Measurements from ENCODE around the gene ZC2HC1B. TPM values are rescaled to one million over a fixed set of nuclear protein-coding genes. Genes with fewer than 3 reads are reported as not detected.
"Not testable (repeated sequence)": the region's sequence is repeated elsewhere in the genome, so short reads cannot be mapped to it uniquely, and the experiment has no call there.

ZC2HC1B gene
- total and polyA plus RNA-seq, 2 of the 8 experiments (the other 6 are each of a cell fraction or from before 2014, with no cell fraction given): not detected

GRCh38 chr6:143868808-143869207, 4.5 kb downstream of the ZC2HC1B start:
- H3K27me3 ChIP-seq (replicated peaks in 1 of 4; ENCODE audit: control insufficient read depth in 3 of 4, extremely low read depth in 1 of 4, insufficient read depth in 3 of 4, low read length in 3 of 4); H3K4me2 ChIP-seq (ENCODE audit: insufficient read depth in 1 of 2, low read depth in 2 of 2, low read length in 2 of 2); H2BK20ac ChIP-seq (ENCODE audit: low read length); H3K23ac ChIP-seq (ENCODE audit: insufficient read length); H2AFZ ChIP-seq (ENCODE audit: low read length); H3K9me3 ChIP-seq (ENCODE audit: insufficient read depth in 2 of 2, low read depth in 1 of 2, low read length in 1 of 2); H3K79me2 ChIP-seq (ENCODE audit: control insufficient read depth in 1 of 2, insufficient read depth in 2 of 2, low read length in 2 of 2); H3K56ac ChIP-seq (replicated peaks; ENCODE audit: insufficient read length, low read depth, low read length); H2BK12ac ChIP-seq (ENCODE audit: low read depth, low read length); H2BK5ac ChIP-seq (ENCODE audit: low read depth, low read length); FAIRE-seq; H3K27ac ChIP-seq (ENCODE audit: low read depth, low read length); H4K20me1 ChIP-seq (replicated peaks in 1 of 2; ENCODE audit: control insufficient read depth in 1 of 2, insufficient read depth in 2 of 2, low read length in 2 of 2); H3K4ac ChIP-seq (replicated peaks; ENCODE audit: insufficient read length, low read depth, low read length); H4K91ac ChIP-seq (replicated peaks; ENCODE audit: insufficient read length, low read length); H2BK15ac ChIP-seq (ENCODE audit: low read length); H3K79me1 ChIP-seq (ENCODE audit: low read depth, low read length); POLR2A ChIA-PET (ENCODE audit: partially characterized antibody); H4K8ac ChIP-seq (ENCODE audit: extremely low read depth, insufficient read depth, low read length); H3K9ac ChIP-seq (replicated peaks in 1 of 4; ENCODE audit: extremely low read depth in 1 of 4, low read depth in 3 of 4, low read length in 3 of 4); H4K5ac ChIP-seq (ENCODE audit: insufficient read length, low read depth, low read length); H3K4me3 ChIP-seq (ENCODE audit: extremely low read depth in 1 of 4, insufficient read depth in 2 of 4, low read depth in 3 of 4, low read length in 4 of 4); DNase-seq (ENCODE audit: low read depth in 1 of 2, low spot score in 2 of 2); H2BK120ac ChIP-seq (replicated peaks; ENCODE audit: low read depth, low read length); CTCF ChIA-PET (ENCODE audit: partially characterized antibody); H3K23me2 ChIP-seq (ENCODE audit: low read depth, low read length); H3K14ac ChIP-seq (ENCODE audit: insufficient read length); H3K18ac ChIP-seq (ENCODE audit: extremely low read depth, low read length); H3K4me1 ChIP-seq (replicated peaks in 1 of 4; ENCODE audit: control insufficient read depth in 3 of 4, insufficient read depth in 4 of 4, low read length in 3 of 4); H2AK5ac ChIP-seq (ENCODE audit: low read depth, low read length): not testable (repeated sequence)
- 83% methylated on average over 3 of the region's 3 CpGs; no CpG with 5 or more reads in 1 of the 2 experiments for WGBS, 2 experiments (ENCODE audit: extremely low coverage in 1 of 2, insufficient coverage in 1 of 2, insufficient read length in 1 of 2, insufficient replicate concordance in 2 of 2, low coverage in 1 of 2, low lambda C conversion rate in 2 of 2, missing lambda C conversion rate in 1 of 2)
- peaks cover 0 to 16% (median 4%) of the 10 kb centered on the region in 4 experiments; a peak in 4 of 8 replicates for H3K36me3 ChIP-seq (ENCODE audit: control insufficient read depth in 2 of 4, insufficient read depth in 4 of 4, low read length in 3 of 4)

DNA sequence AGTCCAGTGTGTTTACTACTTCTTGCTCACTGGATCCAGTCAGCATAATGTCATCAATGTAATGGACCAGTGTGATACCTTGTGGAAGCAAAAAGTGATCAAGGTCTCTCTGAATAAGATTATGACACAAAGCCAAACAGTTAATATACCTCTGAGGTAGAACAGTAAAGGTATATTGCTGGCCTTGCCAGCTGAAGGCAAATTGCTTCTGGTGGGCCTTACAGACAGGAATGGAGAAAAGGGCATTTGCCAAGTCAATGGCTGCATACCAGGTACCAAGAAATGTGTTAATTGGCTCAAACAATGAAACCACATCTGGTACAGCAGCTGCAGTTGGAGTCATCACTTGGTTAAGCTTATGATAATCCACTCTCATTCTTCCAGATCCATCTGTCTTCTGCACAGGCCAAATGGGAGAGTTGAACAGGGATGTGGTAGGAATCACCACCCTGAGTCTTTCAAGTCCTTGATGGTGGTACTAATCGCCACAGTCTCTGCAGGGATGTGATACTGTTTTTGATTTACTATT, 7.0 kb downstream of the ZC2HC1B start:
- H3K23me2 ChIP-seq (ENCODE audit: low read depth, low read length); H3K4ac ChIP-seq (replicated peaks; ENCODE audit: insufficient read length, low read depth, low read length); FAIRE-seq; H3K9ac ChIP-seq (replicated peaks in 1 of 4; ENCODE audit: extremely low read depth in 1 of 4, low read depth in 3 of 4, low read length in 3 of 4); H3K23ac ChIP-seq (ENCODE audit: insufficient read length); H4K91ac ChIP-seq (replicated peaks; ENCODE audit: insufficient read length, low read length); H3K36me3 ChIP-seq (ENCODE audit: control insufficient read depth in 2 of 4, insufficient read depth in 4 of 4, low read length in 3 of 4); H2AFZ ChIP-seq (ENCODE audit: low read length); H2BK12ac ChIP-seq (ENCODE audit: low read depth, low read length); H3K56ac ChIP-seq (replicated peaks; ENCODE audit: insufficient read length, low read depth, low read length); H3K9me3 ChIP-seq (ENCODE audit: insufficient read depth in 2 of 2, low read depth in 1 of 2, low read length in 1 of 2); H4K5ac ChIP-seq (ENCODE audit: insufficient read length, low read depth, low read length); H3K79me2 ChIP-seq (ENCODE audit: control insufficient read depth in 1 of 2, insufficient read depth in 2 of 2, low read length in 2 of 2); H2BK120ac ChIP-seq (replicated peaks; ENCODE audit: low read depth, low read length); H3K4me2 ChIP-seq (ENCODE audit: insufficient read depth in 1 of 2, low read depth in 2 of 2, low read length in 2 of 2); H2BK20ac ChIP-seq (ENCODE audit: low read length); H2AK5ac ChIP-seq (ENCODE audit: low read depth, low read length); H3K27me3 ChIP-seq (replicated peaks in 1 of 4; ENCODE audit: control insufficient read depth in 3 of 4, extremely low read depth in 1 of 4, insufficient read depth in 3 of 4, low read length in 3 of 4); H2BK15ac ChIP-seq (ENCODE audit: low read length); POLR2A ChIA-PET (ENCODE audit: partially characterized antibody); H3K27ac ChIP-seq (ENCODE audit: low read depth, low read length); H3K18ac ChIP-seq (ENCODE audit: extremely low read depth, low read length); H2BK5ac ChIP-seq (ENCODE audit: low read depth, low read length); DNase-seq (ENCODE audit: low read depth in 1 of 2, low spot score in 2 of 2); H3K14ac ChIP-seq (ENCODE audit: insufficient read length); H3K79me1 ChIP-seq (ENCODE audit: low read depth, low read length); H4K8ac ChIP-seq (ENCODE audit: extremely low read depth, insufficient read depth, low read length); H4K20me1 ChIP-seq (replicated peaks in 1 of 2; ENCODE audit: control insufficient read depth in 1 of 2, insufficient read depth in 2 of 2, low read length in 2 of 2); H3K4me3 ChIP-seq (ENCODE audit: extremely low read depth in 1 of 4, insufficient read depth in 2 of 4, low read depth in 3 of 4, low read length in 4 of 4); H3K4me1 ChIP-seq (replicated peaks in 1 of 4; ENCODE audit: control insufficient read depth in 3 of 4, insufficient read depth in 4 of 4, low read length in 3 of 4): not testable (repeated sequence)
- WGBS, 2 experiments (ENCODE audit: extremely low coverage in 1 of 2, insufficient coverage in 1 of 2, insufficient read length in 1 of 2, insufficient replicate concordance in 2 of 2, low coverage in 1 of 2, low lambda C conversion rate in 2 of 2, missing lambda C conversion rate in 1 of 2): 88% methylated on average over 1 of the region's 1 CpG; no CpG with 5 or more reads in 1 of the 2 experiments
- CTCF ChIA-PET (ENCODE audit: partially characterized antibody): interaction anchor here (0.8 to 1.2 kb wide), 2 partner anchors 14 to 70 kb away, joined by 3 read pairs; no protein-coding TSS in a partner anchor
